HG02970 (cell line): ENCODE measurements around the gene CBR3.

ENCODE experiments used
- ATAC-seq: cut with Tn5 transposase; IDR thresholded peaks from one replicate; pipeline ENCODE4 v1.9.1; 2021; ENCODE audit warnings: mild to moderate bottlenecking, moderate library complexity, moderate number of reproducible peaks; ENCODE audit not compliant: unreplicated experiment, low FRiP score

Gene CBR3

DNA sequence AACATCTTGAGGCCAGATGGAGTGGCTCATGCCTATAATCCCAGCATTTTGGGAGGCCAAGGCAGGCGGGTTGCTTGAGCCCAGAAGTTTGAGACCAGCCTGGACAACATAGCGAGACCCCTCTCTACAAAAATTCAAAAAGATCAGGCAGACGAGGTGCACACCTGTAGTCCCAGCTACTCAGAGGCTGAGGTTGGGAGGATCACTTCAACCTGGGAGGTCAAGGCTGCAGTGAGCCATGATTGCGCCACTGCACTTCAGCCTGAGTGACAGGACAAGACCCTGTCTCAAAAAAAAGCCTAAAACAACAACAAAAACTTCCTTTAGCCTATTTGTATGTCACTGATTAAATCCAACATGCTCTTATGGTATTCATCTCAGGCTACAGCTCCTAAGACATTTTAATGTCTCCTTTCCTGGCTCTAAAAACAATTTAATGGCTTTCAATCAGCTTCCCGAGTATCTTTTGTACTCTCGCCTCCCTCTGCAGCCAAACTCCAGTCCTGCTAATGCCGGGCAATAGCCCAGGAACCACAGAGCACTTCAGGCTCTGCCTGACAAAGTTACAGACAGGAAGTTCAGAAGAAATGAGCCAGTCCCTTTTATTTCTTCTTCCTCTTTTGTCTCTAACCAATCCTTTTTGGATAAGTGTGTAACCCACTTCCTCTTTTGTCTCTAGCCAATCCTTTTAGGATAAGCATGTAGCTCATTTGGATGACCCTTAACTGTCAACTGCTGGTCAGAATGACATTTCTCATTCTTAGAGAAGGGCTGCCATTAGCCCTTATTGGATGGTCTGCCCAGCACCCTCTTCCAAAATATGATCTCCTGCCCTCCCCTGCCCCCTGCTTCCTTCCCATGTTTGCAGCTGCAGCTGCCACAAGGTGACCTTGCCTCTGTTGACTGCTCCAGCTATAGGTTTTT is 15.2 kb downstream of the CBR3 start:
- no peak for ATAC-seq

DNA sequence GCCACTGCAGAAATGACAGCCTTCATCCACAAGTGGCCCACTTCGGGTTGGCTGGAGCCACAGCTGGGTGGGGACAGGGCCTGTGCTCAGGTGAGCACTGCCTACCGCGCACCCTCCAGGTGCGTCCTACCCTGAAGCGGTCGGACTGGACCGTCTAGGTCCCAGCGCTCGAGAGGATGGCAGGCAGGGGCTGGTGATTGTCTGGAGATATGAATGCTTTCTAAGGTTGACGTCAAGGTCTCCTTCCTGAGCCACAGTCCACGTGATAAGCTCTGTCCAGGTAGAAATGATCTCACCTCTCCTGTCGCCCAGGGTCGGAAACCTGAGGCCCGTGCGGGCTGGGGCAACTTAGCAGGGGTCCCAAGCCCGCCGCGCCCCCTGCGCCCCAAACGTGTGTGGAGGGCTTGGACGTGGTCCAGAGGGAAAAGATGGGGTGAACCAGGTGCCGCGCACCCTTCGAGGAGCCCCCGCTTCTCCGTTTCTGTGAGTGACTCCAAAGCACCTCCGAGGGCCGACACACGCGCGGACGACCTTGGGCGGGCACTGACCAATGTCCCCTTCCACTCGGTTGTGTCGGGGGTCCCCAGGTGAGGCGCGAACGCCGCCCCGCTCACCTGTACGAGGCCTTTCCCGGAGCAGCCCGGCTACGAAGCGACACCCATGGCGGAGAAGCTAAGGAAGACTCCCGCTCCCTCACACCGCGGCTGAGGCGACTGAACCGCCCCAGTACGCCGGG is 20.9 kb downstream of the CBR3 start:
- ATAC-seq, result no peak

DNA sequence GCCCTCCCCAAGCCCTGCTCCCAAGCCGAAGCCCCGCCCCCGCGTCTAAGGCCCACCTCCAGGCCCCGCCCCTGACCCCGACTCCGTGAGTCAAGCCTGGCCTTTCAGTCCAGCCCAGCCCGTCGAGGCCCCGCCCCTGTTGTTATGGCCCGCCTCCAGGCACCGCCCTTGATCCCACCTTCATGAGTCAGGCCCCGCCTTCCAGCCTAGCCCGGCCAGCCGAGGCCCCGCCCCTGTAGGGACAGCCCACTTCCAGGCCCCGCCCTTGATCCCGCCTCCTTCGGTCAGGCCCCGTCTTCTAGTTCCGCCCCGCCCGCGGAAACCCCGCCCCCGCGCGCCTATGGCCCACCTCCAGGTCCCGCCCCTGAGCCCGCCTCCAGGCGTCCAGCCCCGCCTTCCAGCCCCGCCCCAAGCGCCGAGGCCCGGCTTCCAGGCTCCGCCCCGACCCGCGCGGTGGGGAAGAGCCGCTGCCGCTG is 21.5 kb downstream of the CBR3 start:
- peak; percentile 91 for ATAC-seq

DNA sequence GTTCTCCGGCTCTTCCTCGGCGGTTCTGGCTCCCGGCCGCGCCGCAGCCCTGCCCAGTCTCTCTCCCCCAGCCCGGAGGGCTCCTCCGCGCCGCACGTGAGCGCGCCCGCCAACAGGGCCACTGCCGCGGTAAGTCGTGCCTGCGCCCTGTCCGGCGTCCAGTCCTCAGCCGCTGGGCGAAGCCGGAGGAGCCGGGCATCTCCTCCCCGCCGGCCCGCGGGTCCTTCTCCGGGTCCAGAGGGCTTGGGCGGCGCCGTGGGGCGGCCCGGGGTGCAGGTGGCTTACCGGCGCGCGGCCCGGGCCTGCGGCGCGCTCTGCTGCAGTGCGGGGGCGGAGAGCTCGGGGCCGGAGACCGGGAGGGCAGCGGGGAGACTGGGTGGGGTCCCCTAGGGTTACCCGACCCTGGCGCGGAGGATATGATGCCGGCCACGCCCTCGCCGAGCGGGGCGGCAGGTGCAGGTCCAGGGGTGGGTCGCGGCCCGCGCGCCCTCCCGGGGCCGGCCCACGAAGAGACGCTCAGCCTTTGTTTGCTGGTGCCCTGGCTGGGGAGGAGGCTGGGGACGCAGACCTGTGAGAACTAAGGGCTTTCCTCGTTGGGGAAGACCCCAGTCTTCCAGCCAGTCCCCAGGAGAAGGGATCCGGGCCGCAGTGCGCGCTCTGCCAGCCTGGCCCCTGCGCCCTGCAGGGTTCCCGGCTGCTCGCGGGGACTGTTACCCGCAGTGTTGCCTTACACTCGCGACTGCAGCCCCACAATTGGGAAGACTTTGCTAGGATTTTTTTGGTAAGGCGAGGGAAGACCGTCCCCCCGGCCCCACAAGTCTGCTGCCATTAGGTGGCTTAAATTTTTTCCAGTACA is 22.2 kb downstream of the CBR3 start, which contains the start of gene DOP1B:
TSS of gene DOP1B (plus strand) at position 10 of the 856 bp plus-strand sequence. CDS start 7,910 bp downstream, outside the sequence.
- ATAC-seq, result peak; percentile 11

DNA sequence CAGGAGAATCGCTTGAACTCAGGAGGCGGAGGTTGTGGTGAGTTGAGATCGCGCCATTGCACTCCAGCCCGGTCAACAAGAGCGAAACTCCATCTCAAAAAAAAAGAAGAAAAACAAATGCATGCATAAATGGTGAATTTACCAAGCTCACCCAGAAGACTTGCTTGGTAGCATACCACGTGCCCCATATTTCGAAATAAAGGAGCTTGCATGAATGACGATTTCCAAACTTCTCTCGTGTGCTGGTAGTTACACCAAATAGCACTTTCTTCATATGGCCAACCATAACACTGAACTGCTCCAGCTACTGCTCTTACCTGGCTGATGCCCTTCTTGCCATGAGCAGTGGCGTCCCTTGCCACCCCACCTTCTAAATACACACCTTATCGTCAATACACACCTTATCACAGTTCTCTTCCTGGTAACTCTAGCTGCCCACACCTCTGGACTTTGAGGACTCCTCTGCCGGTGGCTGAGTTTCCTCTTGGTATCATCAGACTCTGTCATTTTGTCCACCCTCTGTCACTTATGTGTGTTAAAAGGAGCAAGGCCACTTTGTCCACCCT is 24.6 kb downstream of the CBR3 start:
- ATAC-seq, result no peak

DNA sequence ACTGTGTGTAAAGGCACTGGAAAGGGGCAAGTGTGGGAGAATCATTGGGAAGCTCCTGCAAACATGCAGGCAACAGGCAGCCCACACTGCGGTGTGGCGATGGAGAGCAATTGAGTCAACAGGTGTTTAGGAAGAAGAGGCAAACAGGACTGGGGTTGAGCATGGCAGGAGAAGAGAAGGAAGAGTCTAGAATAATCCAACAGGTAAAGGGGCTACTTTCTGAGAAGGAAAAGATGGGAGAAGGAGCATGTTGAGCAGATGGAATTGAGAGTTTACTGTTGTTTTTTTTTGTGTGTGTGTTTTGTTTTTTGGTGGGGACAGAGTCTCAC is 25.9 kb downstream of the CBR3 start:
- no peak for ATAC-seq

DNA sequence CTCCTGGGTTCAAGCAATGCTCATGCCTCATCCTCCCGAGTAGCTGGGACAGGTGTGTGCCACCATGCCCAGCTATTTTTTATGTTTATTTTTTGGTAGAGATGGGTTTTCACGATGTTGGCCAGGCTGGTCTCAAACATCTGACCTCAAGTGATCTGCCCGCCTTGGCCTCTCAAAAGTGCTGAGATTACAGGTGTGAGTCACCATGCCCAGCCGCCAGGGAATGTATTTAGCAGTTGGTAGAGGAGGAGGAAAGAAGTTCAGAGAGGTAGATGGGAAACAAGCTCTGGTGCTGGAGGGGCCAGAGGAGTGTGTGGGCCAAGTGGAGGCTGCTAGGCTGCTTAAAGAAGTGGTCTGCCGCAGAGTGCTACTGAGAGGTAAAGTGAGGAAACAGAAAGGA is 27.8 kb downstream of the CBR3 start:
- no peak for ATAC-seq

DNA sequence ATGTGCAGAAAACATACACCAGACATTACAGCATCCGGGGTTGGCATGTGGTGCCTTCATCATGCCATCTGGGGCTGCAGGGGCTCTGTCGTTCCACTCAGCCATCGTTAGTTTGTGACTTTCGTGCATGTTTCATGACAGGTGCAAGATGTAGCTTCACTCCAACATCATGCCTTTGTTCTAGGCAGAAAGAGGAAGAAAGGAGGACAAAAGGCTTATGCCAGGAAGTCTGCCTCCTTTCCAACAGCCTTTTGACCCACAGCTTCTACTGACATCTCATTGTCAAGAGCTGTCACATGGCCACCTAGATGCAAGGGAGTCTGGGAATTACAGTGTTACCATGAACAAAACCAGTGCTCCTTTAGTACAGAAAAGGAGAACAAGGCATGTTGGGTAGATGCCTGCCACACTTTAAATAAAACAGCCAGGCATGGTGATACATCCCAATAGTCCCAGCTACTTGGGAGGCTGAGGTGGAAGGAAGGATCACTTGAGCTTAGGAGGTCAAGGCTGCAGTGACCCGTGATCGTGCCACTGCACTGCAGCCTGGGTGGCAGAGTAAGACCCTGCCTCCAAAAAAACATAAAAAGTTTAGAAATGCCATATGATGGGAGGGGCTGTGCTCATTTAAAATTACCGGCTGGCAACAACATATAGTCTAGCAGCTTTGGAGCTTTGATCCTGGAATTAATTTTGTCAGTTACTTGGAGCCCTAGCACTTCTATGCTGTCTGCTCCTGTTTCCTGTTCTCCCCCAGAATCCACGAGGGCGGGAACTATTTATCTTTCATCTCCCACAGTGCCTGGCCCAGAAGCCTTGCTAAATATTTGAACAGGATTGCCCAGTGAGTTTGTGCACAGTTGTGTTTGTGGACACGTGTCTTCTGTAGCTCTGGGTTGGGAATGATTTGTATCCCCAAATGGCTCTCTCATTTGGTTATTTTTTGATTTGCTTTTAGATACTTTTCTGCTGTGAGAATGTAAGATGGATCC is 29.2 kb downstream of the CBR3 start:
- ATAC-seq, result no peak

DNA sequence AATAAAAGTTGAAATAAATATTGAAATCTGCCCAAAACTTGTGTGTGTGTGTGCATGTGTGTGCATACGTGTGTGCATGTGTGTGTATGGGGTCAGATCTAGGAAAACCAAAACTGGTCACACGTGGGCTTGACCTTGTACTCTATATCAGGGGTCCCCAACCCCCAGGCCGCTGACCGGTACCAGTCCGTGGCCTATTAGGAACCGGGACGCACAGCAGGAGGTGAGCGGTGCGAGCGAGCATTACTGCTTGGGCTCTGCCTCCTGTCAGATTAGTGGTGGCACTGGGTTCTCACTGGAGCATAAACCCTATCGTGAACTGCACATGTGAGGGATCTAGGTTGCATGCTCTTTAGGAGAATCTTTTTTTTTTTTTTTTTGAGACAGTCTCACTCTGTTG is 30.5 kb downstream of the CBR3 start:
- no peak for ATAC-seq

DNA sequence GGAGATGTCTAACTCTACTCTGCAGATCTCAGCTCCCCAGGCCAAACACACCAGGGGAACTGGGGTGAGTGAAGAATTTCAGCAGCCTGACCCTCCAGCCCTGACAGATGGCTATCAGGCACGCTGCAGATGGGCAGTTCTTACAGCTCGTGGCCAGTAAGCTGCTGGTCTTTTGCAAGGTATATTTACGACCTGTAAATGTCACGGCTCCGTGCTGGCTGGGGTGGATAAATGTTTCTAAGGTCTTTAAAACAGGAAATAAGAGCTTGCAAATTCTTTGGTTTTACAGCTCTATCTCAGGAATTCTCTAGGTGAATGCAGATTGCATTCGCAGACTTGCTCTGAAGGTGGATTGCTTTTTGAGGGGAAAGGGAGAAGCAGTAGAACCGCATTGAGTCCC is 31.8 kb downstream of the CBR3 start:
- no peak for ATAC-seq

DNA sequence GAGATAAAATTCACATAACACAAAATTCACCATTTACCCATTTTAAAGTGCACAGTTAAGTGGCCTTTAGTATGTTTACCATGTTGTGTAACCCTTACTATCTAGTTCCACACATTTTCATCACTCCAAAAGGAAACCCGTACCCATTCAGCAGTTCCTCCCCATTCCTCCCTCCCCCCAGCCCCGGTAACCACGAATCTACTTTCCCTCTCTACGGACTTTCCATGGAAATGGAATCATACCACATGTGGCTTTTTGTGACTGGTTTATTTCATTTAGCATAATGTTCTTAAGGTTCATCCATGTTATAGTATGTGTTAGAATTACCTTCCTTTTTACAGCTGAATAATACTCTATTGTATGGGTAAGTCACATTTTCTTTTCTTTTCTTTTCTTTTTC is 32.7 kb downstream of the CBR3 start:
- no peak for ATAC-seq

DNA sequence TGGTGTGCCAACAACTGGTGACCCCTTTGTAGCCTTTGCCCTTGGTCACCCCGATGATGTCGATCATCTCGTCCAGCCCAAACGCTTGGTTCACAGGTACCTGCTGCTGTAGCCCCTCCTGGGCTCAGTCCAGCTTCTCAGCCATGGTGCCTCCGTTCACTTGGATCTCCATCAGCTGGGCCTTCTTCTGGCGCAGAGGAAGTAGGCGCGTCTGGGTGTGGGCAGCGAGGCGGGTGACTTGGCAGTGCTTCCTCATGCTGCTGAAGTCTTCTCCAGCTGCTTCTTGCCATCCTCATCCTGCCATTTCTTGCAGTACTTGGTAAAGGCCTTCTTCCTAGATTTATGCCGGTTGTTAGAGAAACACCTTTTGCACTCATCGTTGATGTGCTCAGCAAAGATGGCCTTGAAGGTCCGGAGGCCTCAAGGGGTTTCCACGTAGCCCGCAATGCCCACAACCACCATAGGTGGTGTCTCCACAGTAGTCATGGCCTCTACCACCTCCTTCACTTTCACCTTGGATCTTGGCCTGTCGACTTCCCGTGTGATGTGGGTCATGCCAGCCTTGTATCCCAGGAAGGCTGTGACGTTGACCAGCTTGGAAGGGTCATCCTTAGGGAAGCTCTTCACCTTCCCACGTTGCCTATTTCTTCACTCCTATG is 34.7 kb downstream of the CBR3 start:
- ATAC-seq, result no peak

DNA sequence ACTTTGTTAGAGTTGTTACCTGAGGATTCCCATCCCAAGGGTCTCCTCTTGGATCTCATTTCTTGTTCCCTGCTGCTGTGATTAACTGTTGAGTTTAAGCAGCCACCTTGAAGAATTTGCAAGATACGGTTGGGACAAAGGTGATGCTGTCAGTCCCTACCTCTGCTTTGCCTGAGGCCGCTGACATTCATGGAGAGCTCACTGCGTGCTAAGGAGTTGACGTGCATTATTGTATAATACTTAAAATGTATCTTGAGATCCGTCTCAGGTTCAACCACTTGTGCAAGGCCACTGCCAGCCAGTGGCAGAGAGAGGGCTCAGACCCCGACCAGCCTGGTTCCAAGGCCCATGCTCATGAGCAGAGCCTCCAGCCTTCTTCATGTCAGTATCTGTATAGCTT is 35.9 kb downstream of the CBR3 start:
- no peak for ATAC-seq

DNA sequence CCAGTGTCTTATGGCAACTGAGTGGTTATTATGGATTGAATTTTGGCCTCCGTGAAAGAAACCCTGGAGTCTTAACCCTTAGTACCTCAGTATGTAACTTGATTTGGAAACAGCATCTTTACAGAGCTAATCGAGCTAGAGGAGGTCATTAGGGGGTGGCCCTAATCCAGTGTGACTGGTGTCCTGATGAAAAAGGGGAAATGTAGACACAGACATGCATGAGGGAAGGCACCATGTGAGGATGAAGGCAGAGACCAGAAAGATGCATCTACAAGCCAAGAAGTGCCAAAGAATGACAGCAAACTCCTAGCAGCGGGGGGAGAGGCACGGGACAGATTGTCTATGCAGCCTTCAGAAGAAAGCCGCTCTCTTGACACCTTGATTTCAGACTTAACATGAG is 36.5 kb downstream of the CBR3 start:
- ATAC-seq, result no peak

DNA sequence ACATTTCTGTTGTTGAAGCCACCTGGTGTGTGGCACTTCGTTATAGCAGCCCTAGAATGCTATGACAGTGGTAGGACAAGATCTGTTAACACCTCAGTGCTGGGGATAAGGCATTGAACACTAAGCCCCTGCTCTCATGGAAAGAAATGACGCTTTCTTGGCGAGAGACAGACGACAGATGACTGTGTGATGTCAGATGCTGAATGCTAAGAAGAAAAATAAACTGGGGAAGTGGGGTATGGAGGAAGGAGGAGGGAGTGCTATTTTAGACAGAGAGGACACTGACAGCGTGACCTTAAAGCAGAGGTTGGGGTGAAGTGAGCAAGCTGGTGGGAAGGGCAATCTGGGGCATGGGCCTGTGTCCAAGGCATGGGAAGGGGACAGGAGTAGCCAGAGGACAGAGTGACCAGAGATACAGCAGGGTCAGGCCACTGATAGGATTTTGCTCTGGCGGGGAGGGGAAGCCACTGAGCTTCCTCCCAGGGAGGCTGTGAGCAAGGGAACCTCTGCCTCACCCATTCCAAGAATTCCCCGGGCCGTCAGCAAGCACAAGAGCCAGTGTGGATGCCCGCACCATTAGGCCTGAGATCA is 37.0 kb downstream of the CBR3 start:
- no peak for ATAC-seq

DNA sequence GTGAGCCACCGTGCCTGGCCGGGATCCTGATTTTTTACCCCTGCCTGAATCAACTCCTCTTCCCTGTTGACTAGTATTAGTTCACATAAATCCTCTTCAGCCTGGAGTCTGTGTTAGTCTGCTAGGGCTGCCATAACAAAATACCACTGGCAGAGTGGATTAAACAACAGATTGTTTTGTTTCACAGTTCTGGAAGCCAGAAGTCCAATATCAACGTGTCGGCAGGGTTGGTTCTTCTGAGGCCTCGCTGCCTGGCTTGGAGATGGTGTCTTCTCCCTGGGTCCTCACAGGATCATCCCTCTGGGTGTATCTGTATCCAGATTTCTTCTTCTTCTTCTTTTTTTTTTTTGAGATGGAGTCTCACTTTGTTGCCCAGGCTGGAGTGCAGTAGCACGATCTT is 39.9 kb downstream of the CBR3 start:
- no peak for ATAC-seq

DNA sequence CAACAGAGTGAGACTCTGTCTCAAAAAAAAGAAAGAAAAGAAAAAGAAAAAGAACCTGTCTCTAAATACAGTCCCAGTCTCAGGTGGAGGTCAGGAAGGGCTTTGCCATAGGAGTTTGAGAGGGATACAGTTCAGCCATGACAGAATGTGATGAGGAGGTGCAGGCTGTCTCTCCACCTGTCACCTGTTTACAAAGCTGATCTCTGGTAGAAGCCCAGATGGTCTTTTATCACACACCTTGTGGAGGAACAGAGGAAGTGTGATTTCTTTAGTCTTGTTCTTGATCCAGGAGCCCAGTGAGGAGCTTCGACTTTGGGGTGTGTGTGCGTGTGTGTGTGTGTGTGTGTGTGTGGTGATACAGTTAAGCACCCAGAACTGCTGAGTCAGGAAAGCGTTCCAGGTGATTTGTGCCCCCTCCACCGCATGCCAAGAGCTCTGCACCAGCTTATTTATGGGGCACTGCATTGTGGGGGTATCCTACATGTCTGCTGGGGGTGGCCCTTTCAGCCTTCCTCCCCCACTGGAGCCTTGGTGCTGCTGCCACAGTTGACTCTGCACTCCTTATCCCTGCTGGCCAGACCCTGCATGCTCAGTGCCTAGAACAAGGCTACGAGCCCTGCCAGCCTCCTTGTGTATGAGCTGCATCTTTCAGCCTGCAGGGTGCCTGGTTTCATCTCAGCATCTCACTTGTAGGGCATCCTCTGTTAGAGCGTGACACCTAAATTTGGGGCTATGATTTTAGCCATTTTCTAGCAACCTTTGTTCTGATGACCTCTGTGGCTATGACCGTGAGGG is 41.1 kb downstream of the CBR3 start:
- no peak for ATAC-seq

DNA sequence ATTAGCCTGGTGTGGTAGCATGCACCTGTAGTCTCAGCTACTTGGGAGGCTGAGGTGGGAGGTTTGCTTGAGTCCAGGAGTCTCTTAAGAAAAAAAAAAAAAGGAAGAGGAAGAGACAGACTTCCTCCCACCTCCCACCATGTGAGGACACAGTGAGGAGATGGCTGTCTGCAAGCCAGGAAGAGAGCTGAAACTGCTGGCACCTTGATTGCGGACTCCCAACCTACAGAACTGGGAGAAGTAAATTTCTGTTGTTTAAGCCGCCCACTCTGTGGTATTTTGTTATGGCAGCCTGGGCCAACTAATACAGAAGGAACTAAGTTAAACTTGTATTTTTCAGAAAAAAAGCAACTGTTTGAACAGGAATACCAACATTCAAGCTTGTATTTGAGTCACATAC is 43.5 kb downstream of the CBR3 start:
- no peak for ATAC-seq
